Pulmonary artery endothelial cell (primary cell): ENCODE data around the gene SLC48A1. TPM values are rescaled to one million over a fixed set of nuclear protein-coding genes. Genes with fewer than 3 reads are reported as not detected.
A peak's percentile ranks its signal among the peaks of the same experiment; 100 is the strongest.

ENCODE experiments used
- DNase-seq: peaks from one replicate; pipeline ENCODE4 v3.0.0-alpha.2; 2011; ENCODE audit warnings: low read depth, low spot score
- total RNA-seq: library from RNA; depleted of rRNA; stranded (reverse); fragments of >200 nt; gene quantifications from 2 replicates; pipeline ENCODE4 v1.2.3, GENCODE V29; 2014

The SLC48A1 gene
- total RNA-seq, 1 donor from 2014 or later, result 12.9 TPM

GRCh38 chr12:47757840-47758583 is 15.0 kb upstream of the SLC48A1 start:
- DNase-seq, result no peak

GRCh38 chr12:47758584-47758833 is 14.5 kb upstream of the SLC48A1 start:
- no peak for DNase-seq

GRCh38 chr12:47758834-47759690 is 14.0 kb upstream of the SLC48A1 start, which contains the start of gene RAPGEF3:
RAPGEF3 (minus strand) TSS chr12:47758880; CDS start chr12:47758556, 324 bp downstream.
- DNase-seq, result peak; percentile 69

- no peak for DNase-seq
Measured at GRCh38 chr12:47762850-47763465, 10.1 kb upstream of the SLC48A1 start.

GRCh38 chr12:47763481-47764346 is 9.3 kb upstream of the SLC48A1 start:
- no peak for DNase-seq

GRCh38 chr12:47766502-47767215 is 6.4 kb upstream of the SLC48A1 start:
- DNase-seq, result no peak

GRCh38 chr12:47767216-47767724 is 5.8 kb upstream of the SLC48A1 start:
- DNase-seq, result no peak

GRCh38 chr12:47768323-47768811 is 4.7 kb upstream of the SLC48A1 start:
- DNase-seq, result no peak

- no peak for DNase-seq
Measured at GRCh38 chr12:47769234-47770085, 3.6 kb upstream of the SLC48A1 start.

- DNase-seq, result no peak
Measured at GRCh38 chr12:47770086-47770726, 2.8 kb upstream of the SLC48A1 start.

- DNase-seq, result no peak
Measured at GRCh38 chr12:47771304-47771703, 1.7 kb upstream of the SLC48A1 start.

- no peak for DNase-seq
Measured at GRCh38 chr12:47772094-47772660, 861 bp upstream of the SLC48A1 start.

GRCh38 chr12:47772738-47773061 is 338 bp upstream of the SLC48A1 start:
- no peak for DNase-seq

GRCh38 chr12:47773858-47774580 is 981 bp downstream of the SLC48A1 start:
- no peak for DNase-seq

- DNase-seq, result no peak
Measured at GRCh38 chr12:47774663-47775062, 1.6 kb downstream of the SLC48A1 start.

GRCh38 chr12:47775100-47775911 is 2.3 kb downstream of the SLC48A1 start:
- DNase-seq, result no peak

- DNase-seq, result no peak
Measured at GRCh38 chr12:47776471-47777143, 3.6 kb downstream of the SLC48A1 start.
